Measurements from ENCODE around the gene SLC13A1. TPM values are rescaled to one million over a fixed set of nuclear protein-coding genes. Genes with fewer than 3 reads are reported as not detected.

The SLC13A1 gene
- total and polyA plus RNA-seq, 2 experiments from 2014 or later: not detected

GRCh38 chr7:123177442-123177841, 22.3 kb downstream of the SLC13A1 start:
- Mint-ChIP-seq H3K9me3 (no peaks in the 10 kb centered on the region), H3K4me3 (no peak overlapping the region), H3K36me3 (ENCODE audit: low read depth) (no peaks in the 10 kb centered on the region), H3K4me1 (no peaks in the 10 kb centered on the region), H3K27me3 (ENCODE audit: insufficient read depth, low read depth, poor library complexity) (peaks cover 1% of the 10 kb centered on the region), H3K27ac (no peak overlapping the region)
- Histone ChIP-seq H2AFZ (no peak overlapping the region; the same call in 1 of the 2 replicates), H3K4me2 (no peak overlapping the region), H3F3A (replicated peaks; ENCODE audit: low read depth) (no peaks in the 10 kb centered on the region), H3K4me1 (ENCODE audit: insufficient read depth) (no peaks in the 10 kb centered on the region), H3K36me3 (ENCODE audit: insufficient read depth) (no peaks in the 10 kb centered on the region), H3K9me2 (ENCODE audit: insufficient read depth) (no peaks in the 10 kb centered on the region), H3K79me2 (replicated peaks; ENCODE audit: insufficient read depth) (no peaks in the 10 kb centered on the region), H3K27me3 (ENCODE audit: insufficient read depth) (no peaks in the 10 kb centered on the region), H3K27ac (ENCODE audit: low read depth) (no peak overlapping the region), H3K4me3 (no peak overlapping the region), H4K20me1 (replicated peaks; ENCODE audit: insufficient read depth) (no peaks in the 10 kb centered on the region)
- no peak for TF ChIP-seq CTCF (conservative IDR thresholded peaks at IDR 0.05; ENCODE audit: low read depth in 2 of 2)
- no peak for TF ChIP-seq STAT1 (IDR thresholded peaks at IDR 0.05; ENCODE audit: unreplicated experiment)
- no peak for TF ChIP-seq ETS1 (IDR thresholded peaks at IDR 0.05)
- TF ChIP-seq EZH2phosphoT487 (IDR thresholded peaks at IDR 0.05; ENCODE audit: unreplicated experiment): no peak
- no peak for TF ChIP-seq ZNF331 (CRISPR knock-in tag; IDR thresholded peaks at IDR 0.05; ENCODE audit: low read depth)
- no peak for TF ChIP-seq EZH2 (IDR thresholded peaks at IDR 0.05; ENCODE audit: low read depth, unreplicated experiment)
- no peak for TF ChIP-seq ZNF462 (CRISPR knock-in tag; IDR thresholded peaks at IDR 0.05)
- no peak for TF ChIP-seq NANOG (IDR thresholded peaks at IDR 0.05; ENCODE audit: borderline replicate concordance)
- TF ChIP-seq POLR2AphosphoS5 (IDR thresholded peaks at IDR 0.05; ENCODE audit: low read depth): no peak
- no peak for TF ChIP-seq ZNF114 (CRISPR knock-in tag; IDR thresholded peaks at IDR 0.05)
- TF ChIP-seq REST (IDR thresholded peaks at IDR 0.05; ENCODE audit: unreplicated experiment): no peak
- no peak for TF ChIP-seq JUNB (IDR thresholded peaks at IDR 0.05; ENCODE audit: unreplicated experiment)
- no peak for TF ChIP-seq CREB1 (CRISPR knock-in tag; IDR thresholded peaks at IDR 0.05; ENCODE audit: low read depth)
- no peak for DNase-seq (ENCODE audit: low spot score)
- ATAC-seq: no peak

All from GM23338 (cell line).